Measurements from ENCODE around the gene AGAP5. TPM values are rescaled to one million over a fixed set of nuclear protein-coding genes. Genes with fewer than 3 reads are reported as not detected.
"Not testable (repeated sequence)": the region's sequence is repeated elsewhere in the genome, so short reads cannot be mapped to it uniquely, and the experiment has no call there.

AGAP5 gene
- total and polyA plus RNA-seq, 2 of the 8 experiments (the other 6 are each of a cell fraction or from before 2014, with no cell fraction given), result 5.4 to 6.0 TPM

GRCh38 chr10:73715179-73716156 is 17.6 kb upstream of the AGAP5 start:
- H2BK15ac ChIP-seq (ENCODE audit: low read length); H3K18ac ChIP-seq (ENCODE audit: extremely low read depth, low read length); H2AK5ac ChIP-seq (ENCODE audit: low read depth, low read length); H3K23ac ChIP-seq (ENCODE audit: insufficient read length); H2BK12ac ChIP-seq (ENCODE audit: low read depth, low read length); H3K14ac ChIP-seq (ENCODE audit: insufficient read length); H4K8ac ChIP-seq (ENCODE audit: extremely low read depth, insufficient read depth, low read length); H3K4me2 ChIP-seq (ENCODE audit: insufficient read depth in 1 of 2, low read depth in 2 of 2, low read length in 2 of 2); H2BK20ac ChIP-seq (ENCODE audit: low read length); H3K4me3 ChIP-seq (ENCODE audit: extremely low read depth in 1 of 4, insufficient read depth in 2 of 4, low read depth in 3 of 4, low read length in 4 of 4); H4K91ac ChIP-seq (replicated peaks; ENCODE audit: insufficient read length, low read length); H3K23me2 ChIP-seq (ENCODE audit: low read depth, low read length); H3K9me3 ChIP-seq (ENCODE audit: insufficient read depth in 2 of 2, low read depth in 1 of 2, low read length in 1 of 2); H3K4ac ChIP-seq (replicated peaks; ENCODE audit: insufficient read length, low read depth, low read length); H3K56ac ChIP-seq (replicated peaks; ENCODE audit: insufficient read length, low read depth, low read length); H3K9ac ChIP-seq (replicated peaks in 1 of 4; ENCODE audit: extremely low read depth in 1 of 4, low read depth in 3 of 4, low read length in 3 of 4); H3K27ac ChIP-seq (ENCODE audit: low read depth, low read length); FAIRE-seq; H3K4me1 ChIP-seq (replicated peaks in 1 of 4; ENCODE audit: control insufficient read depth in 3 of 4, insufficient read depth in 4 of 4, low read length in 3 of 4); H4K20me1 ChIP-seq (replicated peaks in 1 of 2; ENCODE audit: control insufficient read depth in 1 of 2, insufficient read depth in 2 of 2, low read length in 2 of 2); H2AFZ ChIP-seq (ENCODE audit: low read length); H2BK5ac ChIP-seq (ENCODE audit: low read depth, low read length); H3K79me1 ChIP-seq (ENCODE audit: low read depth, low read length); H3K27me3 ChIP-seq (replicated peaks in 1 of 4; ENCODE audit: control insufficient read depth in 3 of 4, extremely low read depth in 1 of 4, insufficient read depth in 3 of 4, low read length in 3 of 4); CTCF ChIA-PET (ENCODE audit: partially characterized antibody); H4K5ac ChIP-seq (ENCODE audit: insufficient read length, low read depth, low read length); DNase-seq (ENCODE audit: low read depth in 1 of 2, low spot score in 2 of 2); H2BK120ac ChIP-seq (replicated peaks; ENCODE audit: low read depth, low read length); H3K79me2 ChIP-seq (ENCODE audit: control insufficient read depth in 1 of 2, insufficient read depth in 2 of 2, low read length in 2 of 2): not testable (repeated sequence)
- POLR2A ChIA-PET (ENCODE audit: partially characterized antibody), result interaction anchor here (0.9 kb wide), 1 partner anchor 27 kb away, joined by 3 read pairs; no protein-coding TSS in a partner anchor
- H3K36me3 ChIP-seq (ENCODE audit: control insufficient read depth in 2 of 4, insufficient read depth in 4 of 4, low read length in 3 of 4), result peaks cover under 1 to 39% (median 10%) of the 10 kb centered on the region in 4 experiments; a peak in 5 of 8 replicates
- 87% methylated on average over 6 of the region's 17 CpGs; no CpG with 5 or more reads in 1 of the 2 experiments for WGBS, 2 experiments (ENCODE audit: extremely low coverage in 1 of 2, insufficient coverage in 1 of 2, insufficient read length in 1 of 2, insufficient replicate concordance in 2 of 2, low coverage in 1 of 2, low lambda C conversion rate in 2 of 2, missing lambda C conversion rate in 1 of 2)
